Measurements from ENCODE around the gene WNT5A. TPM values are rescaled to one million over a fixed set of nuclear protein-coding genes. Genes with fewer than 3 reads are reported as not detected.

Gene WNT5A
- total RNA-seq, 1 donor from 2014 or later, result 3.3 TPM

DNA sequence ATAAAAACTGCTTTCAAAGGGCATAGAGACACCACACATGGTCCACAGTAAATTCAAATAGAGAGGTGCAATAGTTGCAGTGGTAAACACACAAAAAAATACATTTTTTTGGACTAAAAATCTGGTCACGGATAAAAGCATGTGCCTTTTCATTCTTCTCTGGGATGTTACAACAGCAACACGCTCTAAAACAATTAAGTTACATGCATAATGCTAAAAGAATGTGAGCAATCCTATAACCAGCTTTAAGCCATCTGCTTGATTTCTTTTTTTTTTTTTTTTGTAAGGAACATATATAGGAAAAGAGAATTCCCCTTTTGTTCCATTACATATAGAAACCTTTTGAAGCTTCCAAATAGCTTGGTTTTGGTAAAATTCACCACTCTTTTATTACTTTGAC lies 20.0 kb downstream of the WNT5A start:
- no peak overlapping the region for H3K4me2 ChIP-seq
- H3K9ac ChIP-seq, result no peak overlapping the region
- TF ChIP-seq, protein P1, sequence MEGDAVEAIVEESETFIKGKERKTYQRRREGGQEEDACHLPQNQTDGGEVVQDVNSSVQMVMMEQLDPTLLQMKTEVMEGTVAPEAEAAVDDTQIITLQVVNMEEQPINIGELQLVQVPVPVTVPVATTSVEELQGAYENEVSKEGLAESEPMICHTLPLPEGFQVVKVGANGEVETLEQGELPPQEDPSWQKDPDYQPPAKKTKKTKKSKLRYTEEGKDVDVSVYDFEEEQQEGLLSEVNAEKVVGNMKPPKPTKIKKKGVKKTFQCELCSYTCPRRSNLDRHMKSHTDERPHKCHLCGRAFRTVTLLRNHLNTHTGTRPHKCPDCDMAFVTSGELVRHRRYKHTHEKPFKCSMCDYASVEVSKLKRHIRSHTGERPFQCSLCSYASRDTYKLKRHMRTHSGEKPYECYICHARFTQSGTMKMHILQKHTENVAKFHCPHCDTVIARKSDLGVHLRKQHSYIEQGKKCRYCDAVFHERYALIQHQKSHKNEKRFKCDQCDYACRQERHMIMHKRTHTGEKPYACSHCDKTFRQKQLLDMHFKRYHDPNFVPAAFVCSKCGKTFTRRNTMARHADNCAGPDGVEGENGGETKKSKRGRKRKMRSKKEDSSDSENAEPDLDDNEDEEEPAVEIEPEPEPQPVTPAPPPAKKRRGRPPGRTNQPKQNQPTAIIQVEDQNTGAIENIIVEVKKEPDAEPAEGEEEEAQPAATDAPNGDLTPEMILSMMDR (IDR thresholded peaks at IDR 0.05), result no peak
- no peak for TF ChIP-seq EZH2 (IDR thresholded peaks at IDR 0.05)
- TF ChIP-seq EZH2phosphoT487 (IDR thresholded peaks at IDR 0.05), result no peak
- no peaks in the 10 kb centered on the region for H3K79me2 ChIP-seq (ENCODE audit: low read depth)
- no peaks in the 10 kb centered on the region for H3F3A ChIP-seq (ENCODE audit: low read depth)
- no peaks in the 10 kb centered on the region for H3K4me1 ChIP-seq
- no peaks in the 10 kb centered on the region for H3K36me3 ChIP-seq
- Mint-ChIP-seq H3K4me1 (no peaks in the 10 kb centered on the region), H3K27ac (no peak overlapping the region), H3K4me3 (no peak overlapping the region), H3K9me3 (no peaks in the 10 kb centered on the region), H3K36me3 (peaks cover 25% of the 10 kb centered on the region), H3K27me3 (ENCODE audit: insufficient read depth, low read depth) (no peaks in the 10 kb centered on the region)
- peaks cover under 1% of the 10 kb centered on the region for H3K27me3 ChIP-seq
- no peak overlapping the region for H3K4me3 ChIP-seq
- H3K27ac ChIP-seq, result no peak overlapping the region
- no peak overlapping the region for H2AFZ ChIP-seq (replicated peaks)
- no peaks in the 10 kb centered on the region for H4K20me1 ChIP-seq (ENCODE audit: low read depth)
- H3K9me3 ChIP-seq (ENCODE audit: low read depth), result no peaks in the 10 kb centered on the region
- DNase-seq (ENCODE audit: low spot score), result no peak

DNA sequence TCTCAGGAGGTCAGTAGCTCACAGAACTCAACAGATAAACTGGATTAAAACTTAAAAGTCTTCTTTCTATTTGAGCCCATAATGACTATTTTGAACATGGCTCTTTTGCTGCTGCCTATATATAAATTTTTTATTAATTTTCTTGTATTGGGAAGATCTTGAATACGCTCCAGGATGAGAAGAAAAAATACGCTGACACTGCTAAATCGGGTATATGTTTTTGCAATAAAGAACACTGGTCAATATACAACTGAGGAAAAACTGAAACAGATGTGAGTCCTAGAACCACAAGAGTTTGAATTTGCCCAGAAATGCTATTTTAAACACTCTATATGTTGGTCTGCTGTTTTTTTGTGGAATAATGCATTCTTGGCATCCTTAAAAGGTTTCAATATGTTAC lies 20.6 kb downstream of the WNT5A start:
- H3K4me2 ChIP-seq, result no peak overlapping the region
- Mint-ChIP-seq H3K4me1 (no peaks in the 10 kb centered on the region), H3K9me3 (no peaks in the 10 kb centered on the region), H3K27me3 (ENCODE audit: insufficient read depth, low read depth) (no peaks in the 10 kb centered on the region), H3K36me3 (peaks cover 22% of the 10 kb centered on the region), H3K4me3 (no peak overlapping the region), H3K27ac (no peak overlapping the region)
- H2AFZ ChIP-seq (replicated peaks), result no peak overlapping the region
- DNase-seq (ENCODE audit: low spot score), result no peak
- no peaks in the 10 kb centered on the region for H3F3A ChIP-seq (ENCODE audit: low read depth)
- no peaks in the 10 kb centered on the region for H3K36me3 ChIP-seq
- TF ChIP-seq, protein P1 (IDR thresholded peaks at IDR 0.05), result no peak
- no peaks in the 10 kb centered on the region for H3K79me2 ChIP-seq (ENCODE audit: low read depth)
- no peaks in the 10 kb centered on the region for H3K27me3 ChIP-seq
- H3K4me3 ChIP-seq, result no peak overlapping the region
- no peaks in the 10 kb centered on the region for H3K9me3 ChIP-seq (ENCODE audit: low read depth)
- no peak overlapping the region for H3K27ac ChIP-seq
- no peak overlapping the region for H3K9ac ChIP-seq
- H3K4me1 ChIP-seq, result no peaks in the 10 kb centered on the region
- H4K20me1 ChIP-seq (ENCODE audit: low read depth), result no peaks in the 10 kb centered on the region

DNA sequence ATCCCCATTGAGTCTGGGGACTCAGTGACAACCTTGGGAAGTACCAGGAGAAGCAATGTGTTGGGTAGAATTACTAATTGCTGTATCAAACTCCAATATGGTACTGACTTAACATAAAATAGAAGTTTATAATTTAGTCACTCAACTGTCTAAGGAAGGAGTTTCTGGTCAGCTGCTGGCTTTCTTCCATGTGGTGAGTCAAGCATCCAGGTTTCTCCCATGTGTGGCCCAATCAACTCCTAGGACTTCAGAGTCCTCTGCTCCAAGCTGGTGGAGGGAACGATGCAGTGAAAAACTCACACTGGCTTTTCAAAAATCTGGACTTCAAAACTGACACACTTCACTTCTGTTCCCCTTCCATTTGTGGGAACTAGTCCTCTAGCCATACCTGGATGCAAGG lies 25.2 kb downstream of the WNT5A start:
- H3K27ac Mint-ChIP-seq, result no peak overlapping the region

More for the DNA sequence above, 25.2 kb downstream of the WNT5A start:
- no peaks in the 10 kb centered on the region for H3K27me3 ChIP-seq
- TF ChIP-seq EZH2 (IDR thresholded peaks at IDR 0.05), result no peak
- TF ChIP-seq, protein P1 (IDR thresholded peaks at IDR 0.05), result no peak
- TF ChIP-seq EZH2phosphoT487 (IDR thresholded peaks at IDR 0.05), result no peak
- Mint-ChIP-seq H3K4me1 (no peaks in the 10 kb centered on the region), H3K27me3 (ENCODE audit: insufficient read depth, low read depth) (peaks cover 4% of the 10 kb centered on the region), H3K36me3 (peaks cover 4% of the 10 kb centered on the region), H3K4me3 (no peak overlapping the region), H3K9me3 (no peaks in the 10 kb centered on the region)
- no peaks in the 10 kb centered on the region for H3F3A ChIP-seq (ENCODE audit: low read depth)
- H3K36me3 ChIP-seq, result no peaks in the 10 kb centered on the region
- H3K4me3 ChIP-seq, result no peak overlapping the region
- H4K20me1 ChIP-seq (ENCODE audit: low read depth), result no peaks in the 10 kb centered on the region
- H3K79me2 ChIP-seq (ENCODE audit: low read depth), result no peaks in the 10 kb centered on the region
- H3K9ac ChIP-seq, result no peak overlapping the region
- H3K4me2 ChIP-seq, result no peak overlapping the region
- H3K27ac ChIP-seq, result no peak overlapping the region
- DNase-seq (ENCODE audit: low spot score), result no peak
- H2AFZ ChIP-seq (replicated peaks), result no peak overlapping the region
- no peaks in the 10 kb centered on the region for H3K4me1 ChIP-seq
- H3K9me3 ChIP-seq (ENCODE audit: low read depth), result no peaks in the 10 kb centered on the region

Data from neural progenitor cell (in vitro differentiated cells).